HG03457 (cell line): ENCODE measurements around the gene CCNI2.

Experiments
- ATAC-seq: cut with Tn5 transposase; IDR thresholded peaks from one replicate; pipeline ENCODE4 v1.9.1; 2021; ENCODE audit warnings: moderate number of reproducible peaks; ENCODE audit not compliant: unreplicated experiment

Gene CCNI2, protein sequence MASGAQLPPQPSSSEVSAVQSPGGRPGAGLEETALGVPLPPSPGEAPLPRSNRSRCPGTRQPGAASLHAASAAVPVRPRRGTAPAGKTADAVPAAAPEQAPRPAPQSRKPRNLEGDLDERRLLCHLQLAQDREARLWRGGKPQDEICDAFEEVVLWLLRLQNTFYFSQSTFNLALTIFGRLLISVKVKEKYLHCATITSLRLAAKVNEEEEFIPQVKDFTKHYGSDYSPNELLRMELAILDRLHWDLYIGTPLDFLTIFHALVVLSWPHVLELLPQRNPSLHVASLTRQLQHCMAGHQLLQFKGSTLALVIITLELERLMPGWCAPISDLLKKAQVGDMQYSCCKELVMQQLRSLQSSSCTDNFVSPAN

DNA sequence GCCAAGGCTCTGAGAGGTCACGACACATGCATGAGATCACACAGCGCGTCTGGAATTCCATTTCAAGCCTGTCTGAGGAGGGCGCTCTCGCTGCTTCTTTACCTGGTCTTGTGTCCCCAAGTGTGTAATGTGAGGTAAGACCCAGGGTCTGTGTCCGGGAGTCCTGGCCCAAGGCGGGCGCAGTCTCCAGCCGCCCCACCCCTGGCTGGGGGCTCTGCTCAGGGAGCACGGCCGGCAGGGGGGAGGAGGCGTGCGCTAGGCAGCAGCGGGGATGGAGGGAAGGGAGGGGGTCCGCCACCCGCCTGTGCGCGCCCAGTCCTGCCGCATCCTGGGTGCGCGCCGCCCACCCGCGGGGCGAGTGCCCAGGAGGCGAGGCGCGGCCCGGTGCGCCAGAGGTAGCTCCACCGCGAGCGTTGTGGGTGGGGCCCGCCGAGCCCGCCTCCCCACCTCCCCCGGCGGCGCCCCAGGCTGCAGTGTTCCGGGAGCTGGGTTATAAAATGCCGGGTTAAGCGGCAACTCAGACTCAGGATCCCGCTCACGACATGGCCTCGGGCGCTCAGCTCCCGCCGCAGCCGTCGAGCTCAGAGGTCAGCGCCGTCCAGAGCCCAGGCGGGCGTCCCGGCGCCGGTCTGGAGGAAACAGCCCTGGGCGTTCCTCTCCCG is at the start of gene CCNI2:
Gene CCNI2 (plus strand): TSS at position 473 of the 662 bp plus-strand sequence. CDS start 70 bp downstream, at position 543.
- peak; percentile 31 for ATAC-seq

DNA sequence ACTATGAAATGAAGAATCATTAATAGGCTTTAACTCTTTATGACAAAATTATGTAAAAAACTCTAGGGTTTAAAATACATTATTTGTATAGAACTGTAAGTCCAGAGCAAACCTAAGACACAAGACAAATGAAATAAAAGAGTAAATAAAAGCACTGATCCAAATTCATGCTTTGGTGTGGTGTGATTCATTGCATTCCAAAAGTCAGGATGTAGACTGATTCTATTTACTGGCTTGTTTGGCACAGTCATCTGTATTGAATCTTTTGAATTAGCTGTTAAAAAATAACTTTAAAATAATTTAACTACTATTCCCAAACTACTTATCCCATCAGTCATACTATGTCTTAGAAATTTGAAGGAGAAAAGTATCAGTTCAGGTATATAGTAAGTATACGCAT is 42.4 kb upstream of the CCNI2 start:
- no peak for ATAC-seq

DNA sequence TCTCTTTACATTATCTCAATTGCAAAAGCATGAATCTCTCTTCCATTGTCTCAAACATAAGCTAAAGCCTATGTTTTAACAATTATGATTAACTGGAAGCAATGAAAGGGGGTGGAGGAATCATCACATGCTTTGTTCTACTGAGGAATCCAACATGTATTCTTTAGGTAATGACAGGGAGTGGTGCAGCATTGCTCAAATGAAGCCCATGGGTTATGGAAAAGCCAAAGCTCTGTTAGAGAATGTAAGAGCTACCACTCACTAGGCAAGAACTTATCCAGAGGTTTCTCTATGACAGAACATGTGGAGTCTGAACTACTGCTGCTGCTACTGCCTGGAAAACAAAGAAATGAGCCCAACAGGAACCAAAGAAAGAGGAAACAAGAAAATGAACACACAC is 38.6 kb upstream of the CCNI2 start:
- ATAC-seq, result no peak

DNA sequence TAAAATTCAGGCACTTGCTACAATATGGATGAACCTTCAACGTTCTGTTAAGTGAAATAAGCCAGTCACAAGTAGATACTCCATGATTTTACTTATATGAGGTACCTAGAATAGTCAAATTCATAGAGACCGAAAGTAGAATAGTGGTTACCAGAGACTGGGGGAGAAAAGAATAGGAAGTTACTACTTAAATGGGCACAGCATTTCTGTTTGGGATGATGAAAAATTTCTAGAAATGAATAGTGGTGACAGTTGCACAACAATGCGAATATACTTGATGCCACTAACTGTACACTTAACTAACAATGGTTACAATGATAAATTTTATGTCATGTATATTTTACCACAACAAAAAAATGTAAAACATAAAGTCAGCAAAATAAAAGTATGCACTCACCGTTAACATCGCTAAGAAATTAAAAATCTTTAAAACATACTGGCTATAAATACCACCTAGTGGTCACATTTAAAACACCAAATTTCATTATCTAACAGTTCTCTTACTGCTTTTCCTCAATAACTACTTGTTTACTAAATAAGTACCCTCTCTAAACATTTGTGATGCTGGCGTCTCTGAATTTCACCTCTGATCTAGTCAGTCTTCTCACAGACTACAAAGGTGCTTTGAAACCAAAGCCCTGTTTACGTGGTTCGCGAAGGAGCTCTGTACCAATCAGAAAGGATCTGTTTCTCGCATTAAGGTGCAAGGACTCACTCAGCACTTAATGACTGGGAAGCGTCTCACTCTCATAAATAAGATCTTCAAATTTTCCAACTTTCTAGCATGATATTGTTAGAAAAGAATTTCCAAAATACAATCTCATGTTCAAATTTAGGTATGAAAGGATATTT is 32.5 kb upstream of the CCNI2 start:
- no peak for ATAC-seq

DNA sequence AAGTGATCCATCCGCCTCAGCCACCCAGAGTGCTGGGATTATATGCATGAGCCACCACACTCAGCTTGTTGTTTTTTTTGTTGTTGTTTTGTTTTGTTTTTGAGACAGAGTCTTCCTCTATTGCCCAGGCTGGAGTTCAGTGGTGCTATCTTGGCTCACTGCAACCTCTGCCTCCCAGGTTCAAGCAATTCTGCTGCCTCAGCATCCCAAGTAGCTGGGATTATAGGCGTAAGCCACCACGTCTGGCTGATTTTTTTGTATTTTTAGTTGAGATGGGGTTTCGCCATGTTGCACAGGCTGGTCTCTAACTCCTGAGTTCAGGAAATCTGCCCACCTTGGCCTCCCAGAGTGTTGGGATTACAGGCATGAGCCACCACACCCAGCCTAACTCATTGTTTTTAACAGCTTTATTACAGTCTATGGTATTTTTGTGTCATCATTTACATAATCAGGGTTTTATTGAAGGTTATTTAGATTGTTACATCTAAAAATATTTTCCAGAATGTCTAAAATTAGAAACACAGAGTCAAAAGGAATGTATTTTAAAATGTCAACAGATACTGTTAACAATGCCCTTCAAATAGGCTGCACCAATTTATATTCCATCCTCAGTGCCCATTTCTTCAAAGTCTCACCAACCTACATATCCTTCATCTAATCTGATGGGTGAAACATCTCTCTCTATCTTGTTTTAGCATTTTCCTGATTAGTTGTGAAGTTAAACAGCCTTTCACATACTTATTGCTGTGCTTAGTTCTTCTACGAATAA is 28.5 kb upstream of the CCNI2 start:
- no peak for ATAC-seq

DNA sequence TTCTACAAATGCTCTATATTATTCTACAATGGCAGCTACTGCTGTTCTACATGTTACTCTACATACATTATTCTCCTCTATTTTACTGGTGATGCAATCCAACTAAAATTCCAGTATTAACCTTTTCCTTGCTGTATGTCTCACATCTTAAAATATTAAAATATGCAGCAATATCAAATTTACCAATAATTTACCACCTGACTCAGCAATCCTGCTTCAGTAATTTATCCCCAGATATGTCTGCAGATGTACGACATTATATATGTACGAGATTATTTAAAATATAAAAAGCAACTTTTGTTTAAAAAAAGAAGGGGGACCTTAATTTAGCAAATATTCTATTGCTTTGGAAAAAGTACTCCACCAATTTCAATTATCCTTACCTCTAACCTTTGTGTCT is 21.5 kb upstream of the CCNI2 start:
- no peak for ATAC-seq

DNA sequence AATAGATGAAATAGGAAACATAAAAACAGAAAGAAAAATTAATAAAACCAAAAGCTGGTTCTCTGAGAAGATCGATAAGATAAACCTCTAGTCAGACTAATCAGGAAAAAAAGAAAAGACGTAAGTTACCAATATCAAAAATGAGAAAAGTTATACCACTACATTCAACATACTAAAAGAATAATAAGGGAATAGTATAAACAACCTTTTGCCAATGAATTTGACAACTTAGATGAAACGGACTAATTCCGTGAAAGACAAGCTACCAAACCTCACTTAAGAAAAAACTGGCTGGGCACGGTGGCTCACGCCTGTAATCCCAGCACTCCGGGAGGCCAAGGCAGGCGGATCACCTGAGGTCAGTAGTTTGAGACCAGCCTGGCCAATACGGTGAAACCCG is 17.3 kb upstream of the CCNI2 start:
- no peak for ATAC-seq

DNA sequence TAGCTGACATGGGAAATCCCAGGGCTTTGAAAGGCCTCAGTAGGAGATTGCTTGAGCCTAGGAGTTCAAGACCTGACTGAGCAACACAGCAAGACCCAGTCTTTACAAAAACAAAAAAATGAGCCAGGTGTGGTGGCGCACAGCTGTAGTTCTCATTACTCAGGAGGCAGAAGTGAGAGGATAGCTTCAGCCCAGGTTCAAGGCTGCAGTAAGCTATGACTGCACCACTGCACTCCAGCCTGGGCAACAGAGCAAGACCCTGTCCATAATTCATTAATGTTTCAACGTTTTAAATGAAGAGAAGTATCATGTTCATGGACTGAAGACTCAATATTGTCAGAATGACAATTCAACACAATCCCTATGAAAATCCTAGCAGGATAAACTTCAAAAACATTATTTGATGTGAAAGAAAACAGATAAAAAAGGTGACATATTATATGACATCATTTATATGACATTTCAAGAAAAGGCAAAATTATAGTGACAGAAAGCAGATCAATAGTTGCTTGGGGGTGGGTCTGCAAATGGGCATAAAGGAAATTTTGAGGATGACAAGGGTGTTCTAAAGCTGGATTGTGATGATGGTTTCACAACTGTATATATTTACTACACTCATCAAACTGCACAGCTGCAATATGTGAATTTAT is 13.6 kb upstream of the CCNI2 start:
- no peak for ATAC-seq

DNA sequence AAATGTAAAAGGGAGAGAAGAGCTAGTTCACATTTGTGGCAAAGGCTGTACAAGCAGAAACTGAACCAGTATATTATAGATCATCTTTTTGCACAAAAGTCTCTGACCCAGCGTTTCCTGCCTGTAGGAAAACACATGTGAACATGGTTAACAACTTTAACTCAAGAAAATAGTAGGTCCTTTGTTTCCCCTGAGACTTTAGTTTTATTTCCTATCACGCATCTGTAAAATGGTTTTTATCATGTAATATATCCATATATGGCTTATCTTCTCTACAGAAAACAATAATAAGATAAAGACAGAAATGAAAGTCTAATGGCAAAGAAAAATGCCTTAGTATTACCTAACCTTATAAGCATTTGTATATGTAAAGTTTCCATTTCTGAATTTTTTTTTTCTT is 12.5 kb upstream of the CCNI2 start:
- ATAC-seq, result no peak

DNA sequence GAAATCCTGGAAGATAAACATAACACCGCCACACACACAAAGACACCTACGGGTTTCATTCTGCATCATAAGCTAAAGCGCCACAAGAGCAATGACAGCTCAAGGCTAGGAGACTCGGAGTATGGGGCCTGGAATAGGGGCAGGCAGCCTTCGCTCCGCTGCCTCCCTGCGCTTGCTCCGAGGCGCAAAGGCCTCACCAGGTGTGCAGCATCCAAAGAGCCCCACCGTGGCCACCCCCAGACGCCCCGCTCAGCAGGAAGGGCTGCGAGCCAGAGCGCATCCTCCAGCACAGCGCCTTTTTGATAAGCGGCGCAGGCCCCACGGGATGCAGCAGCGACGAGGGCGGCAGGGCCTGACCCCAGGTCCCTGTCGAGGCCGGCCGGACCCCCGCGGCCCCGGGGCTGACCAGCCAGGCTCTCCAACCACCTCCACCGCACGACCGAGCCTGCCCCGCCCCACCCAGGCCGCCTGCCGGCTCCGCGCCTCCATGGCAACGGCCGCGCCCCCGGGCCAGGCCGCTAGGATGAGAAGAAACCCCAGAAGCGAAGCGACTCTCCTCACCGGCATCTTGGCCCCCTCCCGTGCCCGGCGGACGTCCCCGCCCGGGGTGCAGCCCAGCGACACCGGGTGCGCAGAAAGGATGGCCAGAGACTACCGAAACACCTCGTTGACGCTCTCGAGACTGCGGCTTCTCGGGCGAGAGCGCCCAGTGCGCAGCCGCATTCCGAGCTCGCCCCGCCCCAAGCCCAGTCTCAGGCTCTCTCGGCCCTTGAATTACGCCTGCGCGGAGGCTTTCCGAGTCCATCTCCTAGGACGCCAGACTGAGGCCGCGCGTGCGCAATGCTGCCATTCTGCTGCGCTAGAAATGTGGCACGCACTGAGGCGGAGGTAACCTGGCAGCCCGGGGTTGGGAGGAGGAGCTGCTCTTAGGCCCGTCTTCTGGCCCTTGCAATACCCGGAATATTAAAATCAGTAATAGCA is 10.1 kb upstream of the CCNI2 start, which contains the start of gene KIF3A:
Gene KIF3A (minus strand): TSS at position 694 of the 981 bp plus-strand sequence. CDS start 127 bp downstream, at position 567.
- peak; percentile 78 for ATAC-seq

DNA sequence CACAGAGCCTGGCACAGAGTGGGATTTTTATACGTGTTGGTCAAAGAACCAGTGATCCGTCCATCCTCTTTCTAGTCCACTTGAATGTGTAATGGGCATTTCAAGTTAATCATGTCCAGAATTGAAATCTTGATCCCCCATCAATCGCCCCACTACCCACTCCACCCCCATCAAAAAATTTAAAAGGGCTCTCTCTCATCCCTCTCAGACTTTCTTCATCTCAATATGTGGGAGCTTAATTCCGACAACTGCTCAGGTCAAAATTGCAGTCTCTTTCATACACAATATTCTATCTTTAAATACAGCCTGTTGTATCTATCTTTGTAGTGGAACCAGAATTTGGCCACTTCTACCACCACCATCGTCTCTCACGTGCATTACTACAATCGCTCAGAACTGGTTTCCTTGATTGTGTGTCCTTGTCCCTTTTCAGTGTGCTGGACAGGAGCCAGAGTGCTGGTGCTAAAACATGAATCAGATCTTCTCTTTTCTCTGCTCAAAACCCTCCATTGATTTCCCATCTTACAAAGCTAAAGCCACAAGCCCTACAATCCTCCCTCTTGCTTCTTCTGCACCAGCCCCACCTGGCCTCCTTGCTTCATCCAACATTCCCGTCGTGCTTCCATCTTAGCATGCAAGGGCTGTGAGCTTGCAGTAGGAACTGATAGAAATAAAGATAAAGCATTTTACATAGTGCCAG is 9.1 kb upstream of the CCNI2 start:
- ATAC-seq, result no peak

DNA sequence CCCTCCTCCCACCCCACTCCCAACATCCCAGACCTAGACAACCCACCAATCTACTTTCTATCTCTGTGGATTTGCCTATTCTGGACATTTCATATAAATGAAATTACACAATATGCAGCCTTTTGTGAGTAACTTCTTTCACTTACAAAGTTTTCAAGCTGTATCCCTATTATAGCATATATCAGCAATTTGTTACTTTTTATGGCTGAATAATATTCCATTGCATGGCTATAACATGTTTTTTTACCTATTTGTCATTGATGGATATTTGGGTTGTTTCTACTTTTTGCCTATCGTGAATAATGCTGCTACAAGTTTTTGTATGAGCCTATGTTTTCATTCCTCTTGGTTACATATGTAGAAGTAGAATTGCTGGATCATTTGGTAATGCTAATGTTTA is 8.0 kb upstream of the CCNI2 start:
- ATAC-seq, result no peak

DNA sequence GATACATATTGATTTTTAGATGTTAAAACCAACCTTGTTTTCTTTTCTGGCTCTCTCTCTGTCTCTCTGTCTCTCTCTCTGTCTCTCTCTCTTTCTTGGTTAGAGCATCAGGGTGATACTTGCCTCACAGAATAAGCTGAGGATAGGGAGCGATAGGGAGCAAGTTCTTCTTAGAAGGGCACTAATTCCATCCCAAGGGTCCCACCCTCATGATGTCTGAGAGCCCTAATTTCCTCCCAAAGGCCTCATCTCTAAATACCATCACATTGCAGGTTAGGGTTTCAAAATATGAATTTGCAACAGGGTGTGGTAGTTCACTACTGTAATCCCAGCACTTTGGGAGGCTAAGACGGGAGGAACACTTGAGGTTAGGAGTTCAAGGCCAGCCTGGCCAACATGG is 5.1 kb upstream of the CCNI2 start:
- ATAC-seq, result no peak

DNA sequence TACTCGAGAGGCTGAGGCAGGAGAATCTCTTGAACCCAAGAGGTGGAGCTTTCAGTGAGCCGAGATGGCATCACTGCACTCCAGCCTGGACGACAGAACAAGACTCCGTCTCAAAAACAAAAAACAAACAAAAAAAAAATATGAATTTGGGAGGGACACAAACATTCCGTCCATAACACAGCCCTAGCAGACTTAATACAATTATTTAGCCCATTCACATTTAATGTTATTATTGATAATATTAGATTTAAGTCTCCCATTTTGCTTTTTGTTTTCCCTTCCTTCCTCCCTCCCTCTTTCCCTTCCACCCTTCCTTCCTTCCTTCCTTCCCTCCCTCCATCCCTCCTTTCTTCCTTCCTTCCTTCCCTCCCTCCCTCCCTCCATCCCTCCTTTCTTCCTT is 4.6 kb upstream of the CCNI2 start:
- no peak for ATAC-seq

DNA sequence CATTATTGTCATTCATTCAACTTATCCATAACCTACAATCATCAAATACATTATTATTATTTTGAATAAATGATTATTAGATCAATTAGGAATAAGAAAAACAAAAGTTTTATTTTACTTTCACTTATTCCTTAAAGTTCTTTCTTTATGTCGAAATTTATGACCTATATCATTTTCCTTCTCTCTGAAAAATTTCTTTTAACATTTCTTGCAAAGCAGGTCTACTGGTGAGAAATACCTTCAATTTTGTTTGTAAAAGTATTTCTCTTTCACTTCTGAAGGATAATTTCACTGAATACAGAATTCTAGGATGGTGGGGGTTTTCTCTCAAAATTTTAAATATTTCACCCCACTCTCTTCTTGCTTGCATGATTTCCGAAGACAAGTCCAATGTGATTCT is 2.6 kb upstream of the CCNI2 start:
- no peak for ATAC-seq

DNA sequence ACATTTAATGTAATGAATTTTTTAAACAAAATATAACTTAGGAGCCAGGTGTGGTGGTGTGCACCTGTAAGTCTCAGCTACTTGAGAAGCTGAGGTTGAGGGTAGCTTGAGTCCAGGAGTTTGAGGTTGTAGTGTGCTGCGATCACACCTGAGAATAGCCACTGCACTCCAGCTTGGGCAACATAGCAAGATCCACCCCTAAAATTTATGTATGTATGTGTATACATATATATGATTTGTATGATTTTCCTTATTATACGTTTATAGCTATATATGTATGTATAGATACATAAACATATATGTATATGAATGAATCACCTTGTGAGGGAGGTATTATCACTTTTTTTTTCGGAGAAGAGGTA is 653 bp upstream of the CCNI2 start:
- no peak for ATAC-seq

DNA sequence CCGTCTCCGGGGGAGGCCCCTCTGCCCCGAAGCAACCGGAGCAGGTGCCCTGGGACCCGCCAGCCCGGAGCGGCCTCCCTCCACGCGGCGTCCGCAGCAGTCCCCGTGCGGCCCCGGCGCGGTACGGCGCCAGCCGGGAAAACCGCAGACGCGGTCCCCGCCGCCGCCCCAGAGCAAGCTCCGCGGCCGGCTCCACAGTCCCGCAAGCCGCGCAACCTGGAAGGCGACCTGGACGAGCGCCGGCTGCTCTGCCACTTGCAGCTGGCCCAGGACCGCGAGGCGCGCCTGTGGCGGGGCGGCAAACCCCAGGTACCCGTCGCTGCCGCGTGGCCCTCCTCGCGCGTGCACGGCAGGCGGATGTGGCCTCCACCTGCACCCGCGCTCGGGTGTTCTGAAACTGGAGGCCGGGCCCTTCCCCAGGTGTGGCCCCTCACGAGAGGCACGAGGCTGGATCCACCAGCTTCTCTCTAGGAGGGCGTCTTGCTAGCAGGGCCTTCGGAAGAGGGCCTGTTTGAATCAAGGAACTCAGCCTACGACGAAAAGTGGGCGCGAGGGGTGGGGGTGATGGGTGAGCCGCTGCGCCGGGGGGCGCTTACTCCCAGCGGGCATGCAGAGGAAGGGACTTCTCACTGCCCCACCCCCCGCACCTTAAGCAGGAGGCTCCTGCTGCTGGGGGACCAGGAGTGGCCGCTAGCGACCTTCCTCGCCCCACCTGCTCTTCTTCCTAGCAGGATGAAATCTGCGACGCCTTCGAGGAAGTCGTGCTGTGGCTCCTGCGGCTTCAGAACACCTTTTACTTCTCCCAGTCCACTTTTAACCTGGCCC is 602 bp downstream of the CCNI2 start:
- ATAC-seq, result no peak

DNA sequence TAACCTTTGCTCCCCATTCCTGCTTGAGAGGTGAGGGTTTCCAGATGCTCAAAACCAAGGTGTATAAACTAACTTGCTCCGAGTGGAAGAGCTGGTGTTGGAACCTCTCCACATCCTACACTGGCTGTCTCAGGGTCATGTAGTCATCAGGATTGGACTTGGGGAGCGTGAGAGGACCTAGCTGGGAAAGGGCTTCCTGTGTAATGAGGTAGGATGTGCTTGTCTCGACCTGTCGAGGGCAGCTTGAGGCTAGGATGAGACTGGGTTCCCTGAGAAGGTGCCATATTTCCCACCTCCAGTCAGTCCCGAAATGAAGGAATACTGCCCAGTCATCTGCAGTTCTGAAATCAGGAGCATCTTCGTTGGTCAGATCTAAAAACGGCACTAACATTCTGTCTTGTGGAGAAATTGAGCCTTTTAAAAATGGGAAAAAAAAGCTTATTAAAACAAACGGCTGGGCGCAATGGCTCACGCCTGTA is 1.3 kb downstream of the CCNI2 start:
- ATAC-seq, result no peak
